ENCODE results near the gene HMGCS2.

Gene HMGCS2

DNA sequence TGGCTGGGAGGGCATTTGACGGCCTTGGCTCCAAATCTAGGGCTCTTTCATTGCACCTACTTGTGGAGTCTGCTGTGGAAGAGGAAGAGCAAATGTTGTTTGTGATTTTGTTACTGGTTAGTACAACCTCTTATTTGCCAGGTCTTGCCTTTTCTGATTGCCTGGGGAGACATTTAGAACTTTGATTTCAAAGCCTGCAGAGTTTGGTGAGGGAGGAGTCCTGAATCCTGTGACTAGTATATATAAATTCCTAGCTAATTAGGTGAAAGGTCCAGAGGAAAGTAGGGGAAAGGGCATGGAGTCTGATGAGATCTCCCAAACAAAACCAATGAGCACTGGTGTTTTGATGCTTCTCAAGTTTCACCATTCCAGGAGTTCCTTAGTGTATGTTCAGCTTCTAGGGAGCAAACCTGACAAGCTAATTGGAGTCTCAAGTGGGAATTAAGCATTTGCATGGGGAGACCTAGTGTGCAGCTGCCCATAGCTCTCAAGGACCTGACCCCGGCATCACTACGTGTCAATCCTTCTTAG, 5.1 kb upstream of the HMGCS2 start:
- Histone ChIP-seq H3K36me3 (replicated peaks) (no peaks in the 10 kb centered on the region), H3K4me3 (ENCODE audit: low read depth, low read length) (no peak overlapping the region), H3K27me3 (replicated peaks) (peaks cover 9% of the 10 kb centered on the region), H3K27ac (no peak overlapping the region)
- no peak for DNase-seq
- TF ChIP-seq, protein P1, sequence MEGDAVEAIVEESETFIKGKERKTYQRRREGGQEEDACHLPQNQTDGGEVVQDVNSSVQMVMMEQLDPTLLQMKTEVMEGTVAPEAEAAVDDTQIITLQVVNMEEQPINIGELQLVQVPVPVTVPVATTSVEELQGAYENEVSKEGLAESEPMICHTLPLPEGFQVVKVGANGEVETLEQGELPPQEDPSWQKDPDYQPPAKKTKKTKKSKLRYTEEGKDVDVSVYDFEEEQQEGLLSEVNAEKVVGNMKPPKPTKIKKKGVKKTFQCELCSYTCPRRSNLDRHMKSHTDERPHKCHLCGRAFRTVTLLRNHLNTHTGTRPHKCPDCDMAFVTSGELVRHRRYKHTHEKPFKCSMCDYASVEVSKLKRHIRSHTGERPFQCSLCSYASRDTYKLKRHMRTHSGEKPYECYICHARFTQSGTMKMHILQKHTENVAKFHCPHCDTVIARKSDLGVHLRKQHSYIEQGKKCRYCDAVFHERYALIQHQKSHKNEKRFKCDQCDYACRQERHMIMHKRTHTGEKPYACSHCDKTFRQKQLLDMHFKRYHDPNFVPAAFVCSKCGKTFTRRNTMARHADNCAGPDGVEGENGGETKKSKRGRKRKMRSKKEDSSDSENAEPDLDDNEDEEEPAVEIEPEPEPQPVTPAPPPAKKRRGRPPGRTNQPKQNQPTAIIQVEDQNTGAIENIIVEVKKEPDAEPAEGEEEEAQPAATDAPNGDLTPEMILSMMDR (IDR thresholded peaks at IDR 0.05; ENCODE audit: low read depth, low read length, missing control alignments): no peak
- in situ Hi-C loops (cut with HindIII; ENCODE audit: low pct_ligation_motif_present, low sequenced_read_pairs): no loop called here

DNA sequence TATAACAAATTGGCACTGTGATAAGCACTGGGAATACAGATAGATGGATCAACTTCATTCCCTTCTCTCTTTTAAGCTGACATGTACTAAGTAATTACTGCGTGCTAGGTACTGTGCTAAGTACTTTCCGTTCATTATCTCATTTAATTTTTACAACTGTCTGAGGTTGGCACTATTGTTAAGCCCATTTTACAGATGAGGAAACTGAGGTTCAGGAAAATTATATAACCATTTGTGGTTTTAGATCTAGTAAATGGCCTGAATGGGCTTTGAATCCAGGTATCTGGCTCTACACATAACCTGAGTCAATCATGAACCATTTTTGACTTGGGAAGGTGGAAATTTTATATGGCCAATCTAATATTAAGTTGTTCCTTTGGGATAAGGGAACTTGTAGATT, 3.6 kb upstream of the HMGCS2 start:
- TF ChIP-seq, protein P1 (IDR thresholded peaks at IDR 0.05; ENCODE audit: low read depth, low read length, missing control alignments): no peak
- no peak for DNase-seq
- Histone ChIP-seq H3K4me3 (ENCODE audit: low read depth, low read length) (no peak overlapping the region), H3K27me3 (replicated peaks) (peaks cover 12% of the 10 kb centered on the region), H3K36me3 (replicated peaks) (no peaks in the 10 kb centered on the region), H3K27ac (no peak overlapping the region)
- in situ Hi-C loops (cut with HindIII; ENCODE audit: low pct_ligation_motif_present, low sequenced_read_pairs): no loop called here

DNA sequence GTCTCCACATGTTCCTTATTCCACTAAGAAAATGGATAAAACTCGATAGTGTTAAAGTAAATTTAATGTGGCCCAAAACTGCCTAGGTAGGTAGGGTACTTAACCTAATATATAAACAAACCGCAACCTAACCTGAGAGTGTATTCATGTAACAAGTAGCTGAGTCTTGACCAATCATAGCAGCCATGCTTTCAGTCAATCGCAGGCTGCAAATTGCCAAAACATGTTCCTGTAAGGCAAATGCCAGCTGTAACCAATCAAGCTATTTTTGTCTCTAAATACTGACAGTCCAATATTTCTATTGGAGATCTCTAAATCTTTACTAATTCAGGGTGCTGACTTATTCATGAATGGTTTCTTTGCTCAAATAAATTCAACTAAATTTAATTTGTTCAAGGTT, 3.1 kb upstream of the HMGCS2 start:
- TF ChIP-seq, protein P1 (IDR thresholded peaks at IDR 0.05; ENCODE audit: low read depth, low read length, missing control alignments): no peak
- in situ Hi-C loops (cut with HindIII; ENCODE audit: low pct_ligation_motif_present, low sequenced_read_pairs): no loop called here
- Histone ChIP-seq H3K4me3 (ENCODE audit: low read depth, low read length) (no peak overlapping the region), H3K27ac (no peak overlapping the region), H3K36me3 (replicated peaks) (no peaks in the 10 kb centered on the region), H3K27me3 (replicated peaks) (peaks cover 14% of the 10 kb centered on the region)
- no peak for DNase-seq

- TF ChIP-seq, protein P1 (IDR thresholded peaks at IDR 0.05; ENCODE audit: low read depth, low read length, missing control alignments): no peak
- DNase-seq: no peak
Observed at GRCh38 chr1:119771016-119771415, 2.3 kb upstream of the HMGCS2 start.

GRCh38 chr1:119767486-119767885, 1.2 kb downstream of the HMGCS2 start:
- H3K4me3 ChIP-seq (ENCODE audit: low read depth, low read length): no peak overlapping the region
- in situ Hi-C loops (cut with HindIII; ENCODE audit: low pct_ligation_motif_present, low sequenced_read_pairs): no loop called here
- DNase-seq: no peak
- H3K27me3 ChIP-seq (replicated peaks): peaks cover 14% of the 10 kb centered on the region
- no peaks in the 10 kb centered on the region for H3K36me3 ChIP-seq (replicated peaks)
- no peak overlapping the region for H3K27ac ChIP-seq
- TF ChIP-seq, protein P1 (IDR thresholded peaks at IDR 0.05; ENCODE audit: low read depth, low read length, missing control alignments): no peak

More at GRCh38 chr1:119771016-119771415, 2.3 kb upstream of the HMGCS2 start:
- Histone ChIP-seq H3K4me3 (ENCODE audit: low read depth, low read length) (no peak overlapping the region), H3K27ac (no peak overlapping the region), H3K27me3 (replicated peaks) (peaks cover 14% of the 10 kb centered on the region), H3K36me3 (replicated peaks) (no peaks in the 10 kb centered on the region)
- in situ Hi-C loops (cut with HindIII; ENCODE audit: low pct_ligation_motif_present, low sequenced_read_pairs): no loop called here

DNA sequence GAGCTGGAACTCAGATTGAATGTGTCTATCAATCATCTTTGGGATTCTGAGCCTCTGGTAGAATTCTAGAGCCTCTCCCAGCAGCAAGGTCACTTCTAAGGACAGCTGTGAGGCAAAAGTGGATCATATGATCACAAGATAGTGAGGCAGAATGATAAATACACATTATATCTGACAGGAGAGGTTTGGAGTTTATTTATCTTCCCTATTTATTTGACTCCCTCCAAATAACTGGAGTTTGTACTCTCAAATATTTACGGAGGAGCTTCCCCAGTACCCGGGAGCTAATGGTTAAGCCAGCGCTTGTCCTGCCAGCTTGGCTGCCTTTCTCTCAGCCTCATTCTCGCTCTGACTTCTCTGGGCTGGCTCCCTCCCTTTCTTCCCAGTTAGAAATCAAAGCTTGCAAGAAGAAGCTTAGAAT, 2.3 kb downstream of the HMGCS2 start:
- Histone ChIP-seq H3K27me3 (replicated peaks) (peaks cover 12% of the 10 kb centered on the region), H3K27ac (no peak overlapping the region), H3K4me3 (ENCODE audit: low read depth, low read length) (no peak overlapping the region), H3K36me3 (replicated peaks) (no peaks in the 10 kb centered on the region)
- in situ Hi-C loops (cut with HindIII; ENCODE audit: low pct_ligation_motif_present, low sequenced_read_pairs): no loop called here
- DNase-seq: no peak
- TF ChIP-seq, protein P1 (IDR thresholded peaks at IDR 0.05; ENCODE audit: low read depth, low read length, missing control alignments): no peak

Data from brain microvascular endothelial cell (primary cell).